WTC11 (cell line): Measurements from ENCODE around the gene HTR7. TPM values are rescaled to one million over a fixed set of nuclear protein-coding genes. Genes with fewer than 3 reads are reported as not detected.

ENCODE experiments used
- ATAC-seq: fragments of 200-7000 bp; cut with Tn5 transposase; 2 replicates; pipeline ENCODE4 v1.10.0; 2021; ENCODE audit warnings: mild to moderate bottlenecking, moderate library complexity
- CTCF ChIA-PET: fragments of 300-600 bp; sonication (Branson Sonifier 250); formaldehyde crosslinking; loops from one replicate; lab custom pipeline; 2021; ENCODE audit warnings: antibody characterized with exemption; lab: Charles Lee
- POLR2A ChIA-PET: fragments of 350-600 bp; sonication (Branson Sonifier 250); formaldehyde crosslinking; loops from one replicate; lab custom pipeline; 2021; ENCODE audit warnings: antibody characterized with exemption; lab: Charles Lee
- DNase-seq: peaks from one replicate; pipeline ENCODE4 v3.0.0; 2021; ENCODE audit warnings: low spot score
- H3K27ac Mint-ChIP-seq: 2 replicates; pipeline ENCODE4 v1.8.0; 2021; ENCODE audit warnings: mixed read lengths
- H3K27me3 Mint-ChIP-seq: 2 replicates; pipeline ENCODE4 v1.8.0; 2021; ENCODE audit warnings: low read depth, mild to moderate bottlenecking, moderate library complexity, mixed read lengths
- H3K36me3 Mint-ChIP-seq: 2 replicates; pipeline ENCODE4 v1.8.0; 2021; ENCODE audit warnings: mixed read lengths
- H3K4me1 Mint-ChIP-seq: 2 replicates; pipeline ENCODE4 v1.8.0; 2022; ENCODE audit warnings: mixed read lengths
- H3K4me3 Mint-ChIP-seq: 2 replicates; pipeline ENCODE4 v1.8.0; 2021; ENCODE audit warnings: mild to moderate bottlenecking, moderate library complexity, mixed read lengths
- H3K9me3 Mint-ChIP-seq: 2 replicates; pipeline ENCODE4 v1.8.0; 2021; ENCODE audit warnings: mixed read lengths
- ATF3 ChIP-seq: sonication (generic); formaldehyde crosslinking; conservative IDR thresholded peaks from 2 replicates; pipeline ENCODE4 v1.8.1; 2022; ENCODE audit warnings: mild to moderate bottlenecking, missing genetic modification reagents
- ATF6 ChIP-seq: sonication (generic); formaldehyde crosslinking; IDR thresholded peaks from 2 replicates; pipeline ENCODE4 v1.8.1; 2023; ENCODE audit warnings: mild to moderate bottlenecking, missing genetic modification reagents
- CREM ChIP-seq: sonication (generic); formaldehyde crosslinking; IDR thresholded peaks from 2 replicates; pipeline ENCODE4 v1.8.1; 2022; ENCODE audit warnings: mild to moderate bottlenecking, missing genetic modification reagents, moderate library complexity
- FOXJ3 ChIP-seq: sonication (generic); formaldehyde crosslinking; IDR thresholded peaks from 2 replicates; pipeline ENCODE4 v1.9.0; 2021; ENCODE audit warnings: missing genetic modification reagents, mild to moderate bottlenecking, borderline replicate concordance
- FOXK1 ChIP-seq: sonication (generic); formaldehyde crosslinking; IDR thresholded peaks from 2 replicates; pipeline ENCODE4 v1.8.0; 2022; ENCODE audit warnings: mild to moderate bottlenecking, moderate library complexity, missing genetic modification reagents
- HMGXB4 ChIP-seq: sonication (generic); formaldehyde crosslinking; IDR thresholded peaks from 2 replicates; pipeline ENCODE4 v1.8.1; 2023; ENCODE audit warnings: mild to moderate bottlenecking, moderate library complexity, missing genetic modification reagents
- IRF1 ChIP-seq: sonication (generic); formaldehyde crosslinking; IDR thresholded peaks from 2 replicates; pipeline ENCODE4 v1.8.0; 2023; ENCODE audit warnings: missing genetic modification reagents
- JAZF1 ChIP-seq: fragments of 250-450 bp; sonication (Bioruptor Pico); IDR thresholded peaks from 2 replicates; pipeline ENCODE4 v1.9.0; 2021; ENCODE audit warnings: moderate library complexity, mild to moderate bottlenecking, inconsistent platforms
- KAT7 ChIP-seq: sonication (generic); formaldehyde crosslinking; IDR thresholded peaks from 2 replicates; pipeline ENCODE4 v1.8.1; 2023; ENCODE audit warnings: missing genetic modification reagents, mild to moderate bottlenecking, borderline replicate concordance
- MYBL2 ChIP-seq: sonication (generic); formaldehyde crosslinking; IDR thresholded peaks from 2 replicates; pipeline ENCODE4 v1.8.1; 2023; ENCODE audit warnings: mild to moderate bottlenecking, moderate library complexity, missing genetic modification reagents
- NFE2L1 ChIP-seq: sonication (generic); formaldehyde crosslinking; IDR thresholded peaks from 2 replicates; pipeline ENCODE4 v1.8.1; 2023; ENCODE audit warnings: missing genetic modification reagents
- NR1H2 ChIP-seq: sonication (generic); formaldehyde crosslinking; IDR thresholded peaks from 2 replicates; pipeline ENCODE4 v1.9.0; 2021; ENCODE audit warnings: mild to moderate bottlenecking, moderate library complexity, missing genetic modification reagents
- PRDM15 ChIP-seq: sonication (generic); formaldehyde crosslinking; IDR thresholded peaks from 2 replicates; pipeline ENCODE4 v1.8.0; 2022; ENCODE audit warnings: missing genetic modification reagents
- RORB ChIP-seq: fragments of 250-450 bp; sonication (Bioruptor Pico); IDR thresholded peaks from 2 replicates; pipeline ENCODE4 v1.9.0; 2021; ENCODE audit warnings: mild to moderate bottlenecking
- SMAD4 ChIP-seq: sonication (generic); formaldehyde crosslinking; IDR thresholded peaks from 2 replicates; pipeline ENCODE4 v1.8.0; 2022; ENCODE audit warnings: mild to moderate bottlenecking, missing genetic modification reagents
- SOX15 ChIP-seq: fragments of 250-450 bp; sonication (Bioruptor Pico); IDR thresholded peaks from 2 replicates; pipeline ENCODE4 v1.9.0; 2021; ENCODE audit warnings: mild to moderate bottlenecking
- USF1 ChIP-seq: sonication (generic); formaldehyde crosslinking; IDR thresholded peaks from 2 replicates; pipeline ENCODE4 v1.8.0; 2022; ENCODE audit warnings: mild to moderate bottlenecking, missing genetic modification reagents
- ZNF219 ChIP-seq: sonication (generic); formaldehyde crosslinking; IDR thresholded peaks from 2 replicates; pipeline ENCODE4 v1.8.0; 2023; ENCODE audit warnings: missing genetic modification reagents, mild to moderate bottlenecking, borderline replicate concordance
- ZNF425 ChIP-seq: fragments of 250-450 bp; sonication (Bioruptor Pico); conservative IDR thresholded peaks from 2 replicates; pipeline ENCODE4 v1.9.0; 2021; ENCODE audit warnings: mild to moderate bottlenecking
- ZSCAN18 ChIP-seq: fragments of 250-450 bp; sonication (Bioruptor Pico); IDR thresholded peaks from 2 replicates; pipeline ENCODE4 v2.1.2; 2022; ENCODE audit warnings: mild to moderate bottlenecking, moderate library complexity
- total RNA-seq: library from RNA; stranded (reverse); gene quantifications from 3 replicates; pipeline ENCODE4 v1.2.3, GENCODE V29; 2021

Gene HTR7
- total RNA-seq, 1 experiment from 2014 or later: 11.2 TPM

- no peaks in the 10 kb centered on the region for H3K9me3 Mint-ChIP-seq
- CTCF ChIA-PET: no interaction called here
- H3K4me3 Mint-ChIP-seq: no peak overlapping the region
- no peaks in the 10 kb centered on the region for H3K36me3 Mint-ChIP-seq
- H3K27me3 Mint-ChIP-seq: no peaks in the 10 kb centered on the region
- no peak overlapping the region for H3K27ac Mint-ChIP-seq
- POLR2A ChIA-PET: no interaction called here
- DNase-seq: no peak
- H3K4me1 Mint-ChIP-seq: peaks cover 57% of the 10 kb centered on the region
- no peak for ATAC-seq
- TF ChIP-seq JAZF1 (CRISPR knock-in tag) (no peak), FOXK1 (CRISPR knock-in tag) (no peak), ZSCAN18 (CRISPR knock-in tag) (no peak), IRF1 (no peak), MYBL2 (CRISPR knock-in tag) (no peak), ZNF425 (no peak), SMAD4 (CRISPR knock-in tag) (no peak), SOX15 (CRISPR knock-in tag) (no peak), NFE2L1 (CRISPR knock-in tag) (no peak), HMGXB4 (CRISPR knock-in tag) (no peak), ZNF219 (CRISPR knock-in tag) (no peak), PRDM15 (CRISPR knock-in tag) (no peak), NR1H2 (CRISPR knock-in tag) (no peak)
Observed at GRCh38 chr10:90785782-90786181, 72.1 kb downstream of the HTR7 start.

- no peak for ATAC-seq
- CTCF ChIA-PET: no interaction called here
Observed at GRCh38 chr10:90784771-90785170, 73.1 kb downstream of the HTR7 start.

More at GRCh38 chr10:90784771-90785170, 73.1 kb downstream of the HTR7 start:
- H3K27ac Mint-ChIP-seq: no peak overlapping the region
- POLR2A ChIA-PET: no interaction called here
- no peaks in the 10 kb centered on the region for H3K9me3 Mint-ChIP-seq
- peaks cover 54% of the 10 kb centered on the region for H3K4me1 Mint-ChIP-seq
- H3K36me3 Mint-ChIP-seq: no peaks in the 10 kb centered on the region
- no peaks in the 10 kb centered on the region for H3K27me3 Mint-ChIP-seq
- H3K4me3 Mint-ChIP-seq: no peak overlapping the region
- TF ChIP-seq RORB (no peak), IRF1 (no peak), CREM (CRISPR knock-in tag) (no peak), ZNF219 (CRISPR knock-in tag) (no peak), USF1 (no peak), ATF3 (CRISPR knock-in tag) (no peak), KAT7 (no peak), FOXJ3 (CRISPR knock-in tag) (no peak), ATF6 (CRISPR knock-in tag) (no peak), MYBL2 (CRISPR knock-in tag) (no peak)
- no peak for DNase-seq
